ENCODE results near the gene ZBTB7C.
"Not testable (repeated sequence)": the region's sequence is repeated elsewhere in the genome, so short reads cannot be mapped to it uniquely, and the experiment has no call there.

The ZBTB7C gene

GRCh38 chr18:48293954-48294898, 115.0 kb downstream of the ZBTB7C start:
- H3K4me1 ChIP-seq (ENCODE audit: control insufficient read depth in 1 of 2, insufficient read depth in 1 of 2, low read depth in 1 of 2, low read length in 1 of 2), result peaks cover 0 to 1% of the 10 kb centered on the region in 2 experiments

DNA sequence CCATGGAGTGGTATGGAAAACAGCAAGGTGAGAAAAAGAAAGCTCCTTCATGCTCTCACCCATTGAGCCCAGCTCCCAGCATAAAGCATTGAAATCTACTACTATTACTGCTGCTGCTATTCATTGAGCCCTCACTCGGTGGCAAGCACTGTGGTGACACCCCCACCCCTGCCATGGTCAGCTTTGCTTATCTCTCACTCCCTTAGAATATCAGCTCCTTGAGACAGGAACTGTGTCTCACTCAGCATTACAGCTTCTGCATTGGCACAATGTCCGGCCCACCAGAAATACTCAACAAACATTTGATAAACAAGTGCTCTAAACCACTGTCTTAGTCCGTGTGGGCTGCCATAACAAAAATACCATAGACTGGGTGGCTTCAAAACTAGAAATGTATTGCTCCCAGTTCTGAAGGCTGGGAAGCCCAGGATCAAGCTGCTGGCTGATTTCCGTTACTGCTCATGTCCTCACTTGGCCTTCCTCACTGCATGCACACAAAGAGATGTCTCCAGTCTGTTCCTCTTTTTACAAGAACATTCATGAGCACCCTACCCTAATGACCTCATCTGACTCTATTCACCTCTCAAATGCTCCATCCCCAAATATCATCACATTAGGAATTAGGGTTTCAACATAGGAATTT, 116.3 kb downstream of the ZBTB7C start:
- Histone ChIP-seq H3K4me3 (ENCODE audit: low read depth in 1 of 2, low read length in 1 of 2) (no peak overlapping the region), H3K4me1 (ENCODE audit: control insufficient read depth in 1 of 2, insufficient read depth in 1 of 2, low read depth in 1 of 2, low read length in 1 of 2) (no peaks in the 10 kb centered on the region), H3K36me3 (no peaks in the 10 kb centered on the region), H3K27me3 (no peaks in the 10 kb centered on the region), H3K9me3 (no peaks in the 10 kb centered on the region), H3K27ac (no peak overlapping the region)
- no peak for TF ChIP-seq CTCF (IDR thresholded peaks at IDR 0.05)

More at GRCh38 chr18:48293954-48294898, 115.0 kb downstream of the ZBTB7C start:
- H3K36me3 ChIP-seq, result no peaks in the 10 kb centered on the region
- H3K27me3 ChIP-seq, result no peaks in the 10 kb centered on the region
- no peak overlapping the region for H3K27ac ChIP-seq
- TF ChIP-seq CTCF (IDR thresholded peaks at IDR 0.05), result no peak
- H3K4me3 ChIP-seq (ENCODE audit: low read depth in 1 of 2, low read length in 1 of 2), result no peak overlapping the region
- H3K9me3 ChIP-seq, result no peaks in the 10 kb centered on the region

- no peak for TF ChIP-seq CTCF (IDR thresholded peaks at IDR 0.05)
- H3K27me3 ChIP-seq, result no peaks in the 10 kb centered on the region
Measured at GRCh38 chr18:48292229-48292628, 117.0 kb downstream of the ZBTB7C start.

DNA sequence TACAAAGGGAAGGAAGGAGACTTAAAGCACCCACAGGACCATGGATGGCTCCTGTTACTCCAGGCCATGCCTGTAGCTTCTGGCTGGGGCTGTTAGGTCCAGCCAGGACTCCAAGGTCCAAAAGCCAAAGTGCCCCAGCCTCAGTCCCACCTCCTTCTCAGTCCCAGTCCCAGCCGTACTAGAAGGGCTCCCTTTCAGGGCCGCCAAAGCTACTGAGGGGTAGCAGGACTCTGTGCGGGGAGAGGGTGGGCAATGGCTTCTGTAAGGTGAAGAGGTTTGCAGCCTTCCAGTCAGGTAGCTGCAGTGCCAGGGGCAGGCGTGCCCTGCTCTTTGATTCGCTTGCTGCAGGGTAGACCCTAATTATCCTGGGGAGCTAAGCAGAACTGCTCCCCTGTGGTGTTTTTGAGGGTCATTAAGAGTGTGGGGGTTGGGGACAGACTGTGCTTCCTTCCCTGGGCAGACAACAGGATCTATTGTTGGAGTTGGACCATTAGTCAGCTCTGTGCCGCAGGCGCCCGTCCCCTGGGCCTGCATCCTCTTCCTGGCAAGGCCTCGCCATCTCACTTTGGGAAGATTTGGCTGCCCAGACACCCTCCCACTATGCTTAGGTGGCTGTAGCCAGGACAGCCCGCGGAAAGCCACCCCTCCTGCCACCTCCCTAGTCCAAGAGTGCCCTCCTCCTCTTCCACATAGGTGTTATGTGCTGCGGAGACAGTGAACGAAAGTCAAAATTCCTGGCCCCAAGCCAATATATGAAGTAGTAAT, 118.8 kb downstream of the ZBTB7C start:
- Histone ChIP-seq H3K4me3 (ENCODE audit: low read depth in 1 of 2, low read length in 1 of 2) (no peak overlapping the region), H3K9me3 (no peaks in the 10 kb centered on the region), H3K27ac (no peak overlapping the region), H3K36me3 (no peaks in the 10 kb centered on the region), H3K4me1 (ENCODE audit: control insufficient read depth in 1 of 2, insufficient read depth in 1 of 2, low read depth in 1 of 2, low read length in 1 of 2) (no peaks in the 10 kb centered on the region), H3K27me3 (no peaks in the 10 kb centered on the region)
- no peak for TF ChIP-seq CTCF (IDR thresholded peaks at IDR 0.05)

More at GRCh38 chr18:48292229-48292628, 117.0 kb downstream of the ZBTB7C start:
- H3K9me3 ChIP-seq, result no peaks in the 10 kb centered on the region
- H3K36me3 ChIP-seq, result no peaks in the 10 kb centered on the region
- no peaks in the 10 kb centered on the region for H3K4me1 ChIP-seq (ENCODE audit: control insufficient read depth in 1 of 2, insufficient read depth in 1 of 2, low read depth in 1 of 2, low read length in 1 of 2)
- no peak overlapping the region for H3K27ac ChIP-seq
- no peak overlapping the region for H3K4me3 ChIP-seq (ENCODE audit: low read depth in 1 of 2, low read length in 1 of 2)

GRCh38 chr18:48284743-48285142, 124.4 kb downstream of the ZBTB7C start:
- Histone ChIP-seq H3K27me3 (no peaks in the 10 kb centered on the region), H3K4me3 (ENCODE audit: low read depth in 1 of 2, low read length in 1 of 2) (no peak overlapping the region), H3K4me1 (ENCODE audit: control insufficient read depth in 1 of 2, insufficient read depth in 1 of 2, low read depth in 1 of 2, low read length in 1 of 2) (no peaks in the 10 kb centered on the region), H3K27ac (no peak overlapping the region), H3K36me3 (no peaks in the 10 kb centered on the region), H3K9me3 (no peaks in the 10 kb centered on the region)
- TF ChIP-seq CTCF (IDR thresholded peaks at IDR 0.05), result no peak

- not testable (repeated sequence) for H3K4me3 ChIP-seq (ENCODE audit: low read depth in 1 of 2, low read length in 1 of 2); H3K27me3 ChIP-seq; H3K4me1 ChIP-seq (ENCODE audit: control insufficient read depth in 1 of 2, insufficient read depth in 1 of 2, low read depth in 1 of 2, low read length in 1 of 2); H3K36me3 ChIP-seq; H3K9me3 ChIP-seq; H3K27ac ChIP-seq
Measured at GRCh38 chr18:48284011-48284410, 125.2 kb downstream of the ZBTB7C start.

GRCh38 chr18:48281460-48281859, 127.7 kb downstream of the ZBTB7C start:
- H3K9me3 ChIP-seq; H3K27ac ChIP-seq; H3K4me3 ChIP-seq (ENCODE audit: low read depth in 1 of 2, low read length in 1 of 2); H3K4me1 ChIP-seq (ENCODE audit: control insufficient read depth in 1 of 2, insufficient read depth in 1 of 2, low read depth in 1 of 2, low read length in 1 of 2); H3K27me3 ChIP-seq; H3K36me3 ChIP-seq: not testable (repeated sequence)

All from neutrophil (primary cell).